OCI-LY3 (cell line): ENCODE results near the gene SMIM26.

ENCODE experiments used
- H2AFZ ChIP-seq: fragments of 200-600, 300-600 bp; shearing (Covaris generic); 2 replicates; pipeline ENCODE4 v1.6.0; 2014; ENCODE audit warnings: antibody characterized with exemption, low read depth, low read length
- H3K27ac ChIP-seq: fragments of 200-600, 300-600 bp; sonication (generic); 2 replicates; pipeline ENCODE4 v1.5.1; 2014; ENCODE audit warnings: mild to moderate bottlenecking, low read length, moderate library complexity, mixed read lengths
- H3K27me3 ChIP-seq: fragments of 200-600, 300-600 bp; sonication (generic); 2 replicates; pipeline ENCODE4 v1.6.1; 2014; ENCODE audit warnings: low read depth, low read length, mixed read lengths
- H3K36me3 ChIP-seq: fragments of 200-600, 300-600 bp; sonication (generic); replicated peaks from 2 replicates; pipeline ENCODE3; 2014; ENCODE audit warnings: low read depth, low read length, mixed read lengths
- H3K4me1 ChIP-seq: fragments of 300-600, 200-600 bp; sonication (generic); 2 replicates; pipeline ENCODE4 v1.6.1; 2014; ENCODE audit warnings: low read length, mixed read lengths
- H3K4me2 ChIP-seq: fragments of 200-600, 300-600 bp; sonication (generic); 2 replicates; pipeline ENCODE4 v1.6.1; 2014; ENCODE audit warnings: low read length, mixed read lengths
- H3K4me3 ChIP-seq: fragments of 300-600, 200-600 bp; sonication (generic); 2 replicates; pipeline ENCODE4 v1.5.1; 2014; ENCODE audit warnings: antibody characterized with exemption, mild to moderate bottlenecking, low read length, moderate library complexity
- H3K79me2 ChIP-seq: fragments of 300-600, 200-600 bp; shearing (Covaris generic); 2 replicates; pipeline ENCODE4 v1.6.1; 2014; ENCODE audit warnings: mild to moderate bottlenecking, low read length, mixed read lengths
- H3K9ac ChIP-seq: fragments of 300-600, 200-600 bp; shearing (Covaris generic); 2 replicates; pipeline ENCODE4 v1.6.0; 2014; ENCODE audit warnings: mild to moderate bottlenecking, low read length, moderate library complexity
- H3K9me3 ChIP-seq: fragments of 200-600, 300-600 bp; shearing (Covaris generic); 2 replicates; pipeline ENCODE4 v1.6.1; 2014; ENCODE audit warnings: low read length, mixed read lengths; ENCODE audit not compliant: insufficient read depth
- H4K20me1 ChIP-seq: fragments of 200-600, 300-600 bp; sonication (generic); 2 replicates; pipeline ENCODE4 v1.6.1; 2016; ENCODE audit warnings: low read length, mixed read lengths; ENCODE audit not compliant: insufficient read depth
- EZH2phosphoT487 ChIP-seq: fragments of 200-600 bp; shearing (Covaris generic); IDR thresholded peaks from 2 replicates; pipeline ENCODE4 v1.6.1; 2018; ENCODE audit warnings: antibody characterized with exemption, mixed run types, low read depth
- TF ChIP-seq, protein P1 (sequence below): fragments of 200-600, 300-600 bp; sonication (generic); IDR thresholded peaks from 2 replicates; pipeline ENCODE4 v1.5.1; 2014; ENCODE audit warnings: antibody characterized with exemption, low read length, low read depth

Gene SMIM26

DNA sequence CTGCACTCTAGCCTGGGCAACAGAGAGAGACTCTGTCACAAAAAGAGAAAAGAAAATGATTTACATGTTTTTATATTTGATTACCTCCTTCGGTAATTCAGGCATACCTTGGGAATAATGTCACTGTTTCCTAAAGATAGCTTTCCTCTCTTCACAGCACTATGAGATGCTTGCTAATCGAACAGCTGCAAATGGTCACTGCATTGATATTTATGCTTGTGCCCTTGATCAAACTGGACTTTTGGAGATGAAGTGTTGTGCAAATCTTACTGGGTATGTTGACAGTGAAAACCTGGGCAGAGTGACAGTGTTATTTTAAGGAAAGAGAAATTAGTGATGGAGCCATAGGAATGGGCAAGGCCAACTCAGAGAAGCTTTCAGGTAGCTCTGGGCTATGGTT lies 39.9 kb upstream of the SMIM26 start:
- Histone ChIP-seq H3K36me3 (peaks cover 70% of the 10 kb centered on the region), H3K4me1 (no peaks in the 10 kb centered on the region), H3K79me2 (no peaks in the 10 kb centered on the region), H3K4me2 (no peak overlapping the region), H3K27me3 (no peaks in the 10 kb centered on the region), H3K27ac (no peak overlapping the region), H4K20me1 (no peaks in the 10 kb centered on the region), H3K9ac (no peak overlapping the region), H3K9me3 (no peaks in the 10 kb centered on the region), H2AFZ (no peak overlapping the region), H3K4me3 (no peak overlapping the region)
- TF ChIP-seq, protein P1, sequence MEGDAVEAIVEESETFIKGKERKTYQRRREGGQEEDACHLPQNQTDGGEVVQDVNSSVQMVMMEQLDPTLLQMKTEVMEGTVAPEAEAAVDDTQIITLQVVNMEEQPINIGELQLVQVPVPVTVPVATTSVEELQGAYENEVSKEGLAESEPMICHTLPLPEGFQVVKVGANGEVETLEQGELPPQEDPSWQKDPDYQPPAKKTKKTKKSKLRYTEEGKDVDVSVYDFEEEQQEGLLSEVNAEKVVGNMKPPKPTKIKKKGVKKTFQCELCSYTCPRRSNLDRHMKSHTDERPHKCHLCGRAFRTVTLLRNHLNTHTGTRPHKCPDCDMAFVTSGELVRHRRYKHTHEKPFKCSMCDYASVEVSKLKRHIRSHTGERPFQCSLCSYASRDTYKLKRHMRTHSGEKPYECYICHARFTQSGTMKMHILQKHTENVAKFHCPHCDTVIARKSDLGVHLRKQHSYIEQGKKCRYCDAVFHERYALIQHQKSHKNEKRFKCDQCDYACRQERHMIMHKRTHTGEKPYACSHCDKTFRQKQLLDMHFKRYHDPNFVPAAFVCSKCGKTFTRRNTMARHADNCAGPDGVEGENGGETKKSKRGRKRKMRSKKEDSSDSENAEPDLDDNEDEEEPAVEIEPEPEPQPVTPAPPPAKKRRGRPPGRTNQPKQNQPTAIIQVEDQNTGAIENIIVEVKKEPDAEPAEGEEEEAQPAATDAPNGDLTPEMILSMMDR, result no peak
- TF ChIP-seq EZH2phosphoT487, result no peak

DNA sequence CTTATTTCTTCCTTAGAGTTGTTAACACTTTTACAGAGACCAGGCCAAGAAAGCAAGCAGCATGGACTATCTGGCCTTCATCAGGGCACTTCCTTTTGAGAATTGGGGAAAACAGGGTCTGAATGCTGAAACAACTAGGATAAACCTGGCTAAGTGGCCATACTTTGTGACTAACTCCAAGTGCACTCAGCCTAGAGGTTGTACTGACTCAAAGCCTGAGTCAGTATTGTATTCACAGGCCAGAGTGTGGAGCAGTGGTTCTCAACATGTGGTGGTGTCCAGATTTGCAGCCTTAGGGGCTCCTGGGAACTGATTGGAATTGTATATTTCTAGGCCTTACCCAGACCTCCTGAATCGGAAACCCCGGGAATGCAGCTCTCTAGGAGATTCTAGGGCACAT lies 39.4 kb upstream of the SMIM26 start:
- Histone ChIP-seq H3K4me3 (no peak overlapping the region), H3K27ac (no peak overlapping the region)
- TF ChIP-seq, protein P1, result no peak
- no peak for TF ChIP-seq EZH2phosphoT487

DNA sequence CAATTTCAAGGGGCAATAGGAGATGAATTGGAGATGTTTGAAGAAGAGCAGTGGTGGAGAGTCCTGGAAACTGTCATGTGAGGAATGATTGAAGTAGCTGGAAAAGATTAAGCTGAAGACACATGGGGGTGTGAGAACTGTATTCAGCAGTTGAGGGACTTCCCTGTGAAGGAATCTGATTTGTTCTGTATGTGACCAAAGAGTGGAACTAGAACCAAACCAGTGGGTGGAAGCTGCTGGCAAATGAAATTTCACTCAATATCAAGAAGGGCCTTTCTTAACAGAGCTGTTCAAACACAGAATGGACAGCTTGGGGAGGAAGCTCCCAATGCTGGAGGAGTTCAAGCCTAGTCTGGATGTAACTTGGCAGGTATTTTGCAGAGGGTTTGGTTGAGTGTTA lies 38.2 kb upstream of the SMIM26 start:
- H3K9me3 ChIP-seq, result no peaks in the 10 kb centered on the region
- no peak overlapping the region for H3K9ac ChIP-seq
- peaks cover 84% of the 10 kb centered on the region for H3K36me3 ChIP-seq
- no peaks in the 10 kb centered on the region for H3K27me3 ChIP-seq
- no peak overlapping the region for H3K4me3 ChIP-seq
- no peak for TF ChIP-seq EZH2phosphoT487
- TF ChIP-seq, protein P1, result no peak
- H3K4me1 ChIP-seq, result no peaks in the 10 kb centered on the region
- no peaks in the 10 kb centered on the region for H3K79me2 ChIP-seq
- H2AFZ ChIP-seq, result no peak overlapping the region
- no peak overlapping the region for H3K27ac ChIP-seq
- H4K20me1 ChIP-seq, result no peaks in the 10 kb centered on the region
- H3K4me2 ChIP-seq, result no peak overlapping the region

More for the DNA sequence above, 39.4 kb upstream of the SMIM26 start:
- H4K20me1 ChIP-seq, result no peaks in the 10 kb centered on the region
- H2AFZ ChIP-seq, result no peak overlapping the region
- H3K9ac ChIP-seq, result no peak overlapping the region
- H3K4me2 ChIP-seq, result no peak overlapping the region
- H3K36me3 ChIP-seq, result peaks cover 75% of the 10 kb centered on the region
- H3K79me2 ChIP-seq, result no peaks in the 10 kb centered on the region
- H3K9me3 ChIP-seq, result no peaks in the 10 kb centered on the region
- no peaks in the 10 kb centered on the region for H3K27me3 ChIP-seq
- H3K4me1 ChIP-seq, result no peaks in the 10 kb centered on the region

DNA sequence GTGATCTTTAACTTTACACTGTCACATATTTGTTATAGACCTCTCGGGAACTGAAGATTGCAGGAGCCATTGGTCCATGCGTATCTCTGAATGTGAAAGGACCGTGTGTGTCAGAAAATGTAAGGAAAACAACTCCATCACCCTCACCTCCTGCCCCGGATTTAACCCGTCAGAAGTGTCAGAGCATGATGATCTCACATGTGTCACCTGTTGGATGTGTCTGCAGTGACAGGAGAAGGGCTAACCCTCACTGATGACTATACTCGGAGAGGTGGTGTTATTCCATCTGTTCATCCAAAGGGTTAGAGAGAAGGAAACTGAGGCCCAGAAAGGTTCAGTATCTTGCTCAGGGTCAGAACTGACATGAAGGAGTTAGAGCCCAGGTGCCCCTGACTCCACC lies 34.6 kb upstream of the SMIM26 start:
- no peak overlapping the region for H3K9ac ChIP-seq
- no peaks in the 10 kb centered on the region for H3K4me1 ChIP-seq
- no peak overlapping the region for H3K4me3 ChIP-seq
- no peak overlapping the region for H3K4me2 ChIP-seq
- H3K9me3 ChIP-seq, result no peaks in the 10 kb centered on the region
- H4K20me1 ChIP-seq, result no peaks in the 10 kb centered on the region
- no peaks in the 10 kb centered on the region for H3K27me3 ChIP-seq
- no peak for TF ChIP-seq EZH2phosphoT487
- no peak overlapping the region for H3K27ac ChIP-seq
- H3K36me3 ChIP-seq, result peaks cover 75% of the 10 kb centered on the region
- H3K79me2 ChIP-seq, result no peaks in the 10 kb centered on the region
- H2AFZ ChIP-seq, result no peak overlapping the region

GRCh38 chr20:18533491-18533890 lies 33.7 kb upstream of the SMIM26 start:
- TF ChIP-seq, protein P1, result no peak
- no peak for TF ChIP-seq EZH2phosphoT487
- no peak overlapping the region for H3K27ac ChIP-seq
- H2AFZ ChIP-seq, result no peak overlapping the region
- no peaks in the 10 kb centered on the region for H3K79me2 ChIP-seq
- no peak overlapping the region for H3K4me2 ChIP-seq
- H4K20me1 ChIP-seq, result no peaks in the 10 kb centered on the region
- no peaks in the 10 kb centered on the region for H3K4me1 ChIP-seq
- no peak overlapping the region for H3K4me3 ChIP-seq
- no peak overlapping the region for H3K9ac ChIP-seq
- no peaks in the 10 kb centered on the region for H3K9me3 ChIP-seq
- peaks cover 74% of the 10 kb centered on the region for H3K36me3 ChIP-seq
- no peaks in the 10 kb centered on the region for H3K27me3 ChIP-seq
